ENCODE results near the gene FLYWCH2.

FLYWCH2 gene, protein sequence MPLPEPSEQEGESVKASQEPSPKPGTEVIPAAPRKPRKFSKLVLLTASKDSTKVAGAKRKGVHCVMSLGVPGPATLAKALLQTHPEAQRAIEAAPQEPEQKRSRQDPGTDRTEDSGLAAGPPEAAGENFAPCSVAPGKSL

DNA sequence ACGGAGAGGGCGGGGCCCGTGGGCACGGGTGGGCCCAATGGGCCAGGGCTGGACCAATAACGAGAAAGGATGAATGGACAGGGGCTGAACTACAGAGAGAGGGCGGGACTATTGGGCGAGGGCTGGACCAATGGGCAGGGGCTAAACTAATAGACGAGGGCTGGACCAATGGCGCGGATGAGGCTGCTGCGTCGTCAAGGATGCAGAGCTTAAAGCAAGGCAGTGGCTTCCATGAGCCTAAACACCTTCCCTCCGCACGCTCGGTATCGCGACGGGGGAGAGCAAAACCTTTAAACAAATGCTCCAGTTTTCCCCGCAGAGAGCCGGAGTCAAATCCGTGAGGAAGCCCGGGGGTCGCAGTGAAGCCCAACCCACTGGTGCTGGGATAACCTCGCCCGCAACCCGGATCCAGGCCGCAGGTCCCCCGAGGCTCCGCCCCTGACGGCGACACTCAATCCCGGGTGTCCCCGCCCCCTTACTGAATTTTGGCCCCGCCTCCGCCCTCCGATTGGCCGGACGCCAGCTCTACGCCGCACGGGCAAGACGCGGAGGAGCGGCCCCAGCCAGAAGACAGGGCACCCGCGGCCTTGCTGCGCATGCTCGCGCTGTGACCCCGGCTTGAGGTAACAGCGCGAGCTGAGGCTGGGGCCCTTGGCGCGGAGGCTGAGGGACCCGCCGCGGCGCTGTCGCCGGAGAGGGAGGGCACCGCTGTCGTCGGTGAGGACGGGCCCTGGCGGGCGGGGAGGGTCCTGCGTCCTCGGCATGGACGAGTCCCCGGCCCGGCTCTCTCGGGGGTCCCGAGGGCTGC lies at the start of gene FLYWCH2:
FLYWCH2 (plus strand) TSS at position 566 of the 808 bp plus-strand sequence. CDS start 13,235 bp downstream, outside the sequence.
- in situ Hi-C loops (cut with MboI; ENCODE audit: low sequenced_read_pairs): no loop called here

DNA sequence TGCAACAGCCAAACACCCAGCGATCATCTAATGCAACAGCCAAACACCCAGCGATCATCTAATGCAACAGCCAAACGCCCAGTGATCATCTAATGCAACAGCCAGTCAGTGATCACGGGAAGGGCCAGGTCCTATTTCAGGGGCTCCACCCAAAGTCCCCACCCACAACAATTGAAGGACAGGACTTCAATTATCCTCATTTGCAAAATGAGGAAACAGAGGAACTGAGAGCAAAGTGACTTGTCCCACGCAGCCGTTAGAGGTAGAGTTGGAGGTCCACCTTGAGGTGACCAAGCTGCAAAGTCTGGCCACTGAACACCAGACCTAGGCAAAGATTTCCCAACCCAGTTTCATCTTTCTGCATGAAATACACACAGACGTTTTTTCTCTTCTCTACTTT lies 49.2 kb upstream of the FLYWCH2 start:
- in situ Hi-C loops (cut with MboI; ENCODE audit: low sequenced_read_pairs): no loop called here

DNA sequence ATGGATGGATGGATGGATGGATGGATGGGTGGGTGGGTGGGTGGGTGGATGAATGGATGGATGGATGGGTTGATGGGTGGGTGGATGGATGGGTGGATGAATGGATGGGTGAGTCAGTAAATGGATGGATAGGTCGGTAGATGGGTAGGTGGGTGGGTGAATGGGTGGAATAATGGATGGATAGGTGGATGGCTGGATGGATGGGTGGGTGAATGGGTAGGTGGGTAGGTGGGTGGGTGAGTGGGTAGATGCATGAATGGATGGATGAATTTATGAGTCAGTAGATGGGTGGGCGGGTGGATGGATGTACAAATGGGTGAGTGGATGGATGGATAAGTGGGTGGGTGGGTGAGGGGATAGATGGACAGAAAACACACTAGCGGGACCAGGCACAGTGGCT lies 48.0 kb upstream of the FLYWCH2 start:
- in situ Hi-C loops (cut with MboI; ENCODE audit: low sequenced_read_pairs): no loop called here

DNA sequence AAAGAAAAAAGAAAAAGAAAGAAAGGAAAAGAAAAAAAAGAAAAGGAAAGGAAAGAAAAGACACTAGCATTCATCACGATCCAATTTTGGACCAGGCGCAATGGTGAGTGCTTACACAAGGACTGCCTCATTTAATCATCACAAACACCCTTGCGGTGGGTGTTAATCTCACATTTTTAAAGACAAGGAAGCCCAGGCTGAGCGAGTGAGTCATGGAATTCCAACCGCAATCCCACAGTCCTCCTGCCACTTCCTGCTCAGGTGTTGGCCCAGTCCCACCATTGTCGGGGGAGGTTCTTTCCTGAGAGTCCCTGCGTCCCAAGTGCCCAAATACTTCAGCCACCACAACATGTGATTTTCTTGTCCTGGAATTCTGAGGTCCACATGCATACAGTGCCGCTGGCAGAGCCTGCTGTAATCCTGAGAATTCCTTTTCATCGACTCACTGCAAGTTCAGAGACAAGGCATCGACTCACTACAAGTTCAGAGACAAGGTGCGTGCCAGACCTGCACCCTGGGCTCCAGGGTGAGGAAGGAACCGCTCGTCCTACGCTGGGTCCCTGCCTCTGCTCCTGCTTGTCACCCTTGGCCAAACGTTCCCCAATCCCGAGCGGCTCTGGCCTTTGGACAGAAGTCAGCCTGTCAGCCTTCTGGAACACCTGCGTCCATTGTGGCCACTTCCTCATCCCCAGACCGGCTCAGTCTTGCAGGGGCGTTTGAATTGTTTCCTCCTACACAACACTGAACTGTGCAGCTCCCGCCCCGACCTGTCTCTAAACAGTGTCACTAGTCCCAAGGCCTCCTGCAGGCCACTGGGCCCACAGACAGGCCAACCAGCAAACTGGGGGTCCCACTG lies 47.1 kb upstream of the FLYWCH2 start:
- in situ Hi-C loops (cut with MboI; ENCODE audit: low sequenced_read_pairs): no loop called here

DNA sequence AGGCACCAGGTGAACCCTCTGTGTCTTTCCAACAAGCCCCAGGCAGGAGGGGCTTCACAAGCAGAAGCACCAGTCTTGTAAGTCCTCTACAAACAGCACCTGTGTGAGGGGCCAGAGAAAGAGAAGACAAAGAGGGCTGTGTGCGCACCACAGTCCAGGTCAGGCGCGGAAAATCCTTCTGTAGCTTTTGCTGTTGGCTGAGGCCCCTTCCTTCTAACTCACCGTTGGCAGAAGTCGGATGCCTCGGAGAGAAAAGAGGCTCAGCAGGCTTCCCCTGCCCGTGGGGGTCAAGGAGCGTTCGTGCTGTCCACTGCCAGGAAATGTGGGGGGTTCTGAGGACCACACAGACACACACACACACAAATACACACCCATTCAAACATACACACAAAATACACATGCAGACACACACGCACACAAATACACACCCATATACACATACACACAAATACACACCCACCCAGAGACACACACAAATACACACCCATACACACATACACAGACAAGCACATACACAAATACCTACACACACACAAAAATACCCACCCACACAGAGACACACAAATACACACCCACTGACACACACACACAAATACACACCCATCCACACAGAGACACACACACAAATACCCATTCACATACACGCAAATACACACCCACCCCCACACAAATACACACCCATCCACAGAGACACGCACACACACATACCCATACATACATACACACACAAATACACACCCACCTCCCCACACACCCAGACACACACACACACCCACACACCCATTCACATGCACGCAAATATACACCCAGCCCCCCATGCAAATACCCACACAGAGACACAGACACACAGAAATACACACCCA lies 46.1 kb upstream of the FLYWCH2 start:
- in situ Hi-C loops (cut with MboI; ENCODE audit: low sequenced_read_pairs): no loop called here

DNA sequence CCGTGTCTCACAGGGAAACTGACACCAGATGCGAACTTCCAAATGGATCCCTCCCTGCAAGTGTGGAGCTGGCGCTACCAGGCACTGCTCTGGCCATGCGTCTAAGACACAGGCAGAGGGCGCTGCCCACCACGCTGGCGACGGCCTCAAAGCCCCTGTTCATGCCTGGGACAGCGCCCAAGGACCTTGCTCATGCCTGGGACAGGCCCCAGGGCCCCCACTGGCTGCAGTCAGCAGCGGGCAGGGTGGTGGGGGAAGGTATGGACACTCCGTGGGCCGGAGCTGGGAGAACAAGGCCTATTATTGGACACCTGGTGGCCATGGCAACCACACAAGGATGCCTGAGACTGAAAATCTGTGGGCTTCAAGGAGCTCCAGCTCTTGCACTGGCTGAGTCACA lies 44.1 kb upstream of the FLYWCH2 start:
- in situ Hi-C loops (cut with MboI; ENCODE audit: low sequenced_read_pairs): no loop called here

DNA sequence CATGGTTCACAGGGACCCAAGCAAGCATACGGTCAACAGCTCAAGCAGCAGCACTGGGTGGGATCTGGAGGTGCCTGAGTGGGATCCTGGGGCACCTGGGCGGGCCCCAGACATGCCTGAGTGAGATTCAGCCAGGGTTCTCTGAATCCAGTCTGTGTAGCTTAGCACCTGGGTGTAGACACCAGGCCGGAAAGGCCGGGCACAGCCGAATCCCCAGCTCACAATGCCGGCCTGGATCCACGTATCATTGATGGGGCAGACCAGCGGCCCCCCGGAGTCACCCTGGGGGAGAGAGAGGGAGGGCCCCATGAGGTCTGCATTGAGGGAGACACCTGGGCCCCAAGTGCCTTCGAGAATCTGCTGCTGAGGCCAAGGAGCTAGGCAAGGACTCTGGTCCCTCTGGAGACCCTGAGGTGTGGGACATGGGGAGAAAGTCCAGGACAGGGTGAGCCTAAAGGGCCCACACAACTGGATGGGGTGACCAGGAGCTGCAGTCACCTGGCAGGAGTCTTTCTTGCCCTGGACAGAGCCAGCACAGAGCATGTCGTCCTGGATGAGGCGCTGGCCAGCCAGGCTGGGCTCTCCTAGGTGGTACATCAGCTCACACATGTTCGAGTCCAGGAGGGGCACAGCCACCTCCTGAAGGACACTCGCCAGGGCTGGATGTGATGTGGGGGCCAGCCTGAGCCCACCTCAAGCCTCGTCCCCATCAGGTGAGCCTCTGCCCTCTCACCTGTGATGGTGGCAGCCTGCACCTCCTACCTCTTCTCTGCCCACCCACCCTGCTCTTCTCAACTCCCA lies 43.2 kb upstream of the FLYWCH2 start:
- in situ Hi-C loops (cut with MboI; ENCODE audit: low sequenced_read_pairs): no loop called here

DNA sequence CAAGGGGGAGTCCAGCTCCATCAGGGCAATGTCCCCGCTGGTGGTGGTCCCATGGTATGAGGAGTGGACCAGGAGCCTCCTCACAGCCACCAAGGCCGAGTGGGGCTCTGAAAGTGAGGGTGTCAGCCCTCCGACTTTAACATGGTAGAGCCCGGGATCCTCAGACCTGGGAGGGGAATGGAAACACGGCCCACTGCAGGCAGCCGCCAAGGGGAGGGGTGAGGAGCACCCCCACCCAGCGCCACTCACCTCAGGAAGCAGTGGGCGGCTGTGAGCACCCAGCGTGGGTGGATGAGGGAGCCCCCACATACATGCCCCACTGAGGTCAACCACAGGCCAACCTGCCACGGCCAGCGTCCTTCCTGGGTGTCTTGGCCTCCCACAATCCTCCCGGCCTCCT lies 42.1 kb upstream of the FLYWCH2 start:
- in situ Hi-C loops (cut with MboI; ENCODE audit: low sequenced_read_pairs): no loop called here

DNA sequence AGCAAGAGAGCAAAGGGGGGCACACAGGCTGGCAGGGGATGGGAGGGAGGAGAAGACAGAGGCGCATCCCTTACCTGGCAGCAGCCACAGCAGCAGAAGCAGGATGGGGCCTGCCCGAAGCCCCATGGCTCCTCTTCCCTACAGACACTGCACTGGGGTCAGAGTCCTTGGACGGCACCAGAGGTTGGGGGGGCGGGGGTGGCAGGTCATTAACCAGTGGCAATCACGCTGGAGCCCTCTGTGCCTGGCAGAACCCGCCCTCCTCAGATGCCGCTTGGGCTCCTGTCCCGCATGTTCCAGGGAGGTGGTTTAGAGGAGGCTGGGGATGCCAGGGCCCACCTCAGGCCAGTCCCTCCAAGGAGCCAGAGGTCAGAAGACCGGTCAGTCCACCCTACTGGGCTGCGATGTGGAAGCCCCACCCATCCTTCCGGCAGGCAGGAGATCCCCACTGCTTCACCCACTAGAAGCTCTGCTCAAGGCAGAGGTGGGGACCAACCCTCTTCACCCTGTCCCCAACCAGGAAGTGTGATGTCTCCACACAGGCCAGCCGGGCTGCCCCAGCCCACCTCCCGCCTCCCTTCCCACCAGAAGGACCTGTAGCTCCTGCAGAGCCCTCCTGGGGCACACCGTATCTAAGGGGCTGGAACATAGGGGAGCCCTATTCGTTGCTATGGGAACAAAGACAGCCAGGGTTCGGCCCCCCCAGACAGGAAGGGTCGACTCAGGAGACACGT lies 41.2 kb upstream of the FLYWCH2 start:
- in situ Hi-C loops (cut with MboI; ENCODE audit: low sequenced_read_pairs): no loop called here

DNA sequence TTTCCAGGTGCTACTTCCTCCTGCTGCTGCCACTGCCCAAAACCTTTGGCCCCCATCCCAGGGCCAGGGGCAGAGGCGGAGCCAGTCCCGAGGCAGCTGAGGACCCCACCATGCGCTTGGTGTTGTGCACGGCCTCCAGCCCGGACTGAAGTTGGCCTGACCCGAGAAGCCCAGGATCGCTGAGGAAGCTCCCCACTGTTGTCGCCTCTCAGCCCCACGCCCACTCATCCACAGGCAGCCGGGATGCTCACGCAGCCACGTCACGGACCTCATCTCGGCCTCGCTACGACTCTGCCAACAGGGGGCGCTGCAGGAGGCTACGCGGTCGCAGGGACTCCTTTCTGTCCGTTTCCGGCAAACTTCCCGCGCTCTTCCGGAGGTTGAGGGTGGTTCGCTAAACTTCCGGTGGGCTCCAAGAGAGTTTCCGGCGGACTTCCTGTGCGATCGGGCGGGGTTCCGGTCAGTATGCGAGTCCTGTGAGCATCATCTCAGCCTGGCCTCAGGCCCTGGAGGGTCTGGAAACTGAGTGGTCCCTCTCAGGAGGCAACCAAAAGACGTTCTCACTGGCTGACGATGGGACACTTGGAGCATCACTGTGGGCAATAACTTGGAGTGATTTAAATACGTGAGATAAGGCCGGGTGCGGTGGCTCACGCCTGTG lies 40.5 kb upstream of the FLYWCH2 start:
- in situ Hi-C loops (cut with MboI; ENCODE audit: low sequenced_read_pairs): no loop called here

DNA sequence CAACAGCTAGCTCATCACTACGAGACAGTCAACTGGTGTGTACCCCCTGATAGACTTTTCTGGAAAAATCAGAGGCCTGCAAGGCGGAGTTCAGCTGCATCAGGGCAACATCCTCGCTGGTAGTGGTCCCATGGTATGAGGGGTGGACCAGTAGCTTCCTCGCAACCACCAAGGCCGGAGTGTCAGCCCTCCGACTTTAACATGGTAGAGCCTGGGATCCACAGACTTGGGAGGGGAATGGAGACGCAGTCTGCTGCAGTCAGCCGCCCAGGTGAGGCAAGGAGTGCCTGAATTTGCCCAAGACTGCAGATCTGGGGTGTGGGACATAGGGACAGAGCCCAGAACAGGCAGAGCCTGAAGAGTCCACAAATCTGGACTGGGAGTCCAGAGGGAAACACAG lies 39.5 kb upstream of the FLYWCH2 start:
- in situ Hi-C loops (cut with MboI; ENCODE audit: low sequenced_read_pairs): no loop called here

DNA sequence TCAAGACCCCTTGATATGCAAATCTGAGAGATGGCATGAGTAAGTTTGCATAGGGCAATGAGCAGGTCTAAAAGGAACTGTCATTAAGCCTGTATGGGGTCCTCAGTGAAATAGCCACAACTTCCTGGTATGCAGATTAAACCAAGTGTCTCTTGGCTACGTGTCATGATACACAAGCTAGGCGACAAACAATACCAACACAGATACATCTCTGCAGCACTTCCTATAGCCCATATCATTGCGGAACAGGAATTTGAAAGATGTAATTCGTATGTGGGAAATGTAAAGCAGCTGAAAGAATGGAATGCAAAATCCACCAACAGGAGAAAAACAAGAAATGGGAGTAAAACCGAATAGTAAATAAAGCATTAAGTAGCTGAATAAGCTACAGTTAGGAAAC lies 37.9 kb upstream of the FLYWCH2 start:
- in situ Hi-C loops (cut with MboI; ENCODE audit: low sequenced_read_pairs): no loop called here

DNA sequence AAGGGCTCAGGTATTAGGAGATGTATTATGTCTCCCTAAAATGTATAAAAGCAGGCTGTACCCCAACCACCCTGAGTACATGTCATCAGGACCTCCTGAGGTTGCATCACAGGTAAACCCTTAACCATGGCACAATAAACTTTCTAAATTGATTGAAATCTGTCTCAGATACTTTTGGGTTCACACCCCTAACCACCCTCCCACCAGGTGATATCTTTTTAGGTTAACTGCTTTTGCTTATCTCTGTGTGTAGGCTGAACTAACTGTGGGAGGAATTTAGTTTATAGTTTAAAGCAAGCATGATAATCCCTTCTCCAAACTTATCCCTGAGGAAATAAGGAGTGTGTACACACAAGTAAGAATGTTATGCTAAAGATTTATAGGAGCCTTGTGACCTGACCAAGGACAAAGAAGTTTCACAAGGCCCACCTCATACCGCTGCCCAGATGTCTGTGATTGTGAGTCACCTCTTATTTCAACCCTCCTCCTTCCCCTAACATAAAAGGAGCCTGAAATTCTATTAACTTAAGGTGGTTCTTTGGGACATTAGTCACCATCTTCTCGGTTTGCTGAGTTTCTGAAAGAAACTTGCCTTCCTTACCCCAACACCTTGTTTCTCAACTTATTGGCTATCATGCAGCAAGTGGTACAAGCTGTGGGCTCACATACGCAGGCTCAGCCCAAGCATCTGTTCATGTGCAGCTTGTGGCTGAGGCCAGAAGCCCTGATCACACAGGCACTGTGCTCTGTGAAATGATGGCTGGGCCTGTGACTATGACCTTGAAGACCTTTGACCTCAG lies 36.3 kb upstream of the FLYWCH2 start:
- in situ Hi-C loops (cut with MboI; ENCODE audit: low sequenced_read_pairs): no loop called here

DNA sequence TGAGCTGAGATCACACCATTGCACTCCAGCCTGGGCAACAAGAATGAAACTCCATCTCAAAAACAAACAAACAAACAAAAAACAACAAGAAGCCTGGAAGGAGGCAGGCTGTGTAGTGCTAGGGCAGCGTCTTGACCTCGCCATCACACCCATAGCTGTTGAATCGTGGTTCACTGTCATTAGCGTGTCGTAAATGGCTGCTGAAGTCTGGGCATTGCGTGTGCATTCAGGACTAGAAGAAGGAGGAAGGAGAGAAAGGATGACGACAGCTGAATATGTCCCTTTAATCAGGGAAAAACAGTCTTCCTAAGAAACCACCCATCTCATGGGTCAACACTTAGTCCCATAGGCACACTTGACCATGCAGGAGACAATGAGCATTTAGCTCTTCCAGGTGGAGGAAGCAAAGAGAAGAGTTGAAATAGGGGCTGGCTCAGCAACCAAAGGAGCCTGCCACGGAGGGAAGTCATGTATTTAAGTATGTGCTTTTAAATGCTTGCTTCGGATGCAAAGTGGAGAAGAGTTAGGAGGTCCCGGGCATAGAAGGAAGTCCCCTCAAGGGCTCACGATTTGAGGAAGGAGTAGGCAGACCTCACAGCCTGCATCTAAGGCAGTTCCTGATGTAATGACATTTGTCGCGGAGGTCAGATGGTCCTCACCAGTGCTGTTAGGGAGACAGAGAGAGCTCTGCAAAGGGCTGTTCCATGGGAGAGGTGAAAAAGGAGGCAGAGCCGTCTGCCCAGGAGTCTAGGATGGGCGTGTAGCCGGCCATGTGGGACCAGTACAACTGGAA lies 33.9 kb upstream of the FLYWCH2 start:
- in situ Hi-C loops (cut with MboI; ENCODE audit: low sequenced_read_pairs): no loop called here

DNA sequence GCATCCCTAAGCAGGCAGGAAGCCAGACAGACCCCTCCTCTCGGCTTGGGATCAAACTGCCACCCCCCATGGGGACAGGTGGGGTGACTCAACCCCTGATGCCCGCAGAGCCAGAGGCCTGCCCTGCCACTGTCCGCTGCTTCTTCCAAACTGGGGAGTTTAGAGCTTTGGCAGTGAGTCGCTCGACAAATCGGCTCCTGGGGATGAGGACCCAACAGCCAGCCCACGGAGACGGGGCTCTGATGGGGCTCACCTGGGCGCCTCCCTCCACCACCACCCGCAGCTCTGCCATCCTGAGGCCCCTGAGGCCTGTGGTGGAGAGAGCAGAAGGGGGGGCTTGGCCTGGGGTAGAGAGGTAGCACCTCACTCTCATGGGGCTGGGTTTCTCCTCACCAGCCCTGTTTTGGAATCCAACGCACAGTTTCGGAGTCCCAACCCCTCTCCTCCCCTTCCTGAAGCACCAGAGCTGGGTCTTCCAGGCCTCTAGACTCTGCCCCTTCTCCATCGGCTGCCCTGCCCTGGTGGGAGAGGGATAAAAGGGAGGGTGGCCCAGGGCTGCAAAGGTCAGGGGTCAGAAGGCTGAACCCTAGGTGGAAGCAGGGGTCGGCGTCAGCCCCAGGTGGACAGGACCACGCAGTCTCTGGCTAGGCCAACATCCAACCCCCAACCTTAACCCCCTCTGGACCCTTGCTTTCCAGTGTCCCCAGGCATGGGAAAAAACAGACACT lies 30.8 kb upstream of the FLYWCH2 start:
- in situ Hi-C loops (cut with MboI; ENCODE audit: low sequenced_read_pairs): no loop called here

DNA sequence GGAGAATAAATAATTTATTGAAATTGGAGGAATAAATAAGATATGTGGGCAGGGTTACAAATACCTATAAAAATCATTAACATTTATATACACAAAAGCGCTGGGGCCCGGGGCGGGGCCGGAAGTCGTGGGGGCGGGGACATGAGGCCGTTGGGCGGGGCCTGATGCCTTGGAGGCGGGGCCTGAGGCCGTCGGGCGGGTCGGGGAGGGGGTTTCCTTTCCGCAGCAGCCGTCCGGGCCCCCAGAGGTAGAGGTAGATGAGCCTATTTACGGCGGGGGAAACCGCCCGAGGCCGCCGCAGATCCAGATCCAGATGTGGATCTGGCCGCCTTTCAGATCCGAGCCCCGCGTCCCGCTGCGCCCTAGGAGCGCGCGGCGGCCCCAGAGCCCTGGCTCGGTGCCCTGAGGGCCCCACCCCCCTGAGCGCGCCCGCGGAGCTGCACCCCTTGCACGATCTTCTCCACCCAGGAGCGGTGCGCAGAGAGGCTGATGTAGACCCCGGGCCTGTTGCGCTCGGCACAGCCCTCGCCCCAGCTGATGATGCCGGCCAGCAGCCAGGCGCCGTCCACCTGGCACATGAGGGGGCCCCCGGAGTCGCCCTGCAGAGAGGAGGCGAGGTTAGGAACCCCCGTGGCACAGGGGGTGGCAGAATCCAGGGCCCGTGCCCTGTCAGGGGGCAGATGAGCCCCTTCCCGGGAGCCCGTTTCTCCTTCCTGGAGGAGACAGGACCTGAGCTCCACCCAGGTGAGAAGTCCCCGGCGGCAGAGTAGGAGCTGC lies 30.1 kb upstream of the FLYWCH2 start:
- in situ Hi-C loops (cut with MboI; ENCODE audit: low sequenced_read_pairs): no loop called here

All from hTERT RPE-1 (cell line).